Keratinocyte (primary cell): Measurements from ENCODE around the gene NRSN1. TPM values are rescaled to one million over a fixed set of nuclear protein-coding genes. Genes with fewer than 3 reads are reported as not detected.

Source experiments
- DNase-seq: peaks from one replicate; pipeline ENCODE4 v3.0.0-alpha.2; 2011; ENCODE audit warnings: low read depth, missing footprints, low spot score
- FAIRE-seq: peaks from 2 replicates; lab custom pipeline; 2011; peaks lifted over from hg19 to GRCh38; lab: Jason Lieb, UNC
- H2AFZ ChIP-seq: 2 replicates; pipeline ENCODE4 v1.6.0; 2012; ENCODE audit warnings: low read length, control low read depth, inconsistent platforms; ENCODE audit not compliant: control insufficient read depth
- H3K27ac ChIP-seq: 2 replicates; pipeline ENCODE4 v1.5.1; 2011; ENCODE audit warnings: low read length; ENCODE audit not compliant: control insufficient read depth, insufficient read depth
- H3K27me3 ChIP-seq: 3 replicates; pipeline ENCODE4 v1.6.0; 2011; ENCODE audit warnings: low read length; ENCODE audit not compliant: control insufficient read depth, insufficient read depth; ENCODE audit errors: extremely low read depth
- H3K36me3 ChIP-seq, 2 experiments: 2 replicates in 1 of 2; 3 replicates in 1 of 2; pipeline ENCODE4 v1.5.1; 2011; ENCODE audit warnings: low read length in 2 of 2, mild to moderate bottlenecking in 1 of 2; ENCODE audit not compliant: control insufficient read depth in 2 of 2, insufficient read depth in 2 of 2; ENCODE audit errors: extremely low read depth in 1 of 2
- H3K4me1 ChIP-seq: 3 replicates; pipeline ENCODE4 v1.5.1; 2011; ENCODE audit warnings: low read length; ENCODE audit not compliant: control insufficient read depth, insufficient read depth; ENCODE audit errors: extremely low read depth
- H3K4me2 ChIP-seq: 3 replicates; pipeline ENCODE4 v1.6.0; 2011; ENCODE audit warnings: low read depth, low read length; ENCODE audit not compliant: control insufficient read depth, insufficient read depth; ENCODE audit errors: extremely low read depth
- H3K4me3 ChIP-seq, 3 experiments: fragments of 200-600 bp in 1 of 3; sonication (generic) in 1 of 3; 2 replicates in 2 of 3; 3 replicates in 1 of 3; pipeline ENCODE4 v1.5.1; 2011 to 2016; ENCODE audit warnings: low read length in 3 of 3, mild to moderate bottlenecking in 3 of 3, control low read depth in 2 of 3, inconsistent platforms in 1 of 3, low read depth in 1 of 3, mixed read lengths in 1 of 3, mixed run types in 1 of 3, moderate library complexity in 1 of 3; ENCODE audit not compliant: control insufficient read depth in 2 of 3, insufficient read depth in 2 of 3; ENCODE audit errors: extremely low read depth in 1 of 3
- H3K79me2 ChIP-seq: 2 replicates; pipeline ENCODE4 v1.6.0; 2012; ENCODE audit warnings: low read length; ENCODE audit not compliant: control insufficient read depth, insufficient read depth
- H3K9ac ChIP-seq: 3 replicates; pipeline ENCODE4 v1.6.0; 2011; ENCODE audit warnings: low read length; ENCODE audit not compliant: control insufficient read depth, insufficient read depth; ENCODE audit errors: extremely low read depth
- H3K9me1 ChIP-seq: 3 replicates; pipeline ENCODE4 v1.6.0; 2011; ENCODE audit warnings: low read length; ENCODE audit not compliant: control insufficient read depth, insufficient read depth; ENCODE audit errors: extremely low read depth
- H3K9me3 ChIP-seq: 2 replicates; pipeline ENCODE4 v1.5.1; 2012; ENCODE audit warnings: low read depth, low read length; ENCODE audit not compliant: control insufficient read depth
- H4K20me1 ChIP-seq: 3 replicates; pipeline ENCODE4 v1.6.0; 2011; ENCODE audit warnings: low read length; ENCODE audit not compliant: control insufficient read depth, insufficient read depth; ENCODE audit errors: extremely low read depth
- EZH2 ChIP-seq: IDR thresholded peaks from one replicate; pipeline ENCODE4 v1.6.1; 2012; ENCODE audit warnings: inconsistent platforms, mild to moderate bottlenecking, low read length, moderate library complexity
- dilution Hi-C: fragments of 300-500 bp; cut with MboI; formaldehyde crosslinking; loops from one replicate; pipeline ENCODE4 v1.7.0; 2020; ENCODE audit warnings: low sequenced_read_pairs; ENCODE audit not compliant: extremely low pct_ligation_motif_present
- polyA plus RNA-seq, 5 experiments: library from polyadenylated mRNA; depleted of rRNA in 3 of 5; stranded (reverse) in 3 of 5; stranded (forward) in 1 of 5; unstranded in 1 of 5; fragments of >200 nt; gene quantifications; 1 replicate in 1 of 5; 2 replicates in 3 of 5; 3 replicates in 1 of 5; pipeline versions ENCODE4 v1.2.1 to v1.2.3, GENCODE V29; 2011 to 2012; ENCODE audit warnings: missing spikeins in 2 of 5, low read depth in 1 of 5, low replicate concordance in 1 of 5
- TF ChIP-seq, protein P1 (sequence below), 3 experiments: IDR thresholded peaks in 1 of 3; conservative IDR thresholded peaks in 1 of 3; optimal IDR thresholded peaks in 1 of 3; 2 replicates in 2 of 3; 3 replicates in 1 of 3; pipeline versions ENCODE3 to v1.5.1; 2011; ENCODE audit warnings: low read length in 3 of 3, mild to moderate bottlenecking in 3 of 3, moderate library complexity in 2 of 3, control low read depth in 1 of 3, inconsistent platforms in 1 of 3; ENCODE audit not compliant: insufficient read depth in 2 of 3; ENCODE audit errors: extremely low read depth in 1 of 3

Gene NRSN1
- polyA plus RNA-seq, 1 donor (not counting 4 experiments of a cell fraction or from before 2014, with no cell fraction given), result not detected

DNA sequence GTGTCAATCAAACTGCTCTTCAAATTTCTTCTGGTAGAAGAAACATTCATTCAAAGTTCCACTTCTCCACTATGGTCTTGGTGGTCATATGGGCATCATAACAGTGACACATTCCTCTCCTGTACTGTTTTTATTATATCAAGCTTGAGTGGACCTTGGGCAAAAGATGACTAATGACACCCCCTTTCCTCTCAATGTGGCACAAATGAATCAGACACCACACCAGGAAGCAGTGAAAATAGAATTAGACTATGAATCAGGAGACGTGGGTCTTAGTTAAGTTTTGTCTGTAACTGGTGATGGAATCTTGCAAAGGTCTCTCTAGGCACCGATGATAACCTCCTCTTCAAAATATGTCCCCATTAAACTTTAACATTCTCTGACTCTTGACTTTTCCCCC is 9.0 kb upstream of the NRSN1 start:
- no peaks in the 10 kb centered on the region for H3K9me1 ChIP-seq
- H3K79me2 ChIP-seq, result no peaks in the 10 kb centered on the region
- TF ChIP-seq, protein P1, sequence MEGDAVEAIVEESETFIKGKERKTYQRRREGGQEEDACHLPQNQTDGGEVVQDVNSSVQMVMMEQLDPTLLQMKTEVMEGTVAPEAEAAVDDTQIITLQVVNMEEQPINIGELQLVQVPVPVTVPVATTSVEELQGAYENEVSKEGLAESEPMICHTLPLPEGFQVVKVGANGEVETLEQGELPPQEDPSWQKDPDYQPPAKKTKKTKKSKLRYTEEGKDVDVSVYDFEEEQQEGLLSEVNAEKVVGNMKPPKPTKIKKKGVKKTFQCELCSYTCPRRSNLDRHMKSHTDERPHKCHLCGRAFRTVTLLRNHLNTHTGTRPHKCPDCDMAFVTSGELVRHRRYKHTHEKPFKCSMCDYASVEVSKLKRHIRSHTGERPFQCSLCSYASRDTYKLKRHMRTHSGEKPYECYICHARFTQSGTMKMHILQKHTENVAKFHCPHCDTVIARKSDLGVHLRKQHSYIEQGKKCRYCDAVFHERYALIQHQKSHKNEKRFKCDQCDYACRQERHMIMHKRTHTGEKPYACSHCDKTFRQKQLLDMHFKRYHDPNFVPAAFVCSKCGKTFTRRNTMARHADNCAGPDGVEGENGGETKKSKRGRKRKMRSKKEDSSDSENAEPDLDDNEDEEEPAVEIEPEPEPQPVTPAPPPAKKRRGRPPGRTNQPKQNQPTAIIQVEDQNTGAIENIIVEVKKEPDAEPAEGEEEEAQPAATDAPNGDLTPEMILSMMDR (optimal IDR thresholded peaks at IDR 0.05 in 1 of 3, IDR thresholded peaks at IDR 0.05 in 1 of 3, conservative IDR thresholded peaks at IDR 0.05 in 1 of 3; ENCODE audit: extremely low read depth in 1 of 3, insufficient read depth in 2 of 3, low read length in 3 of 3), result no peak
- no peak for TF ChIP-seq EZH2
- no peak overlapping the region for H3K4me2 ChIP-seq
- no peak for DNase-seq
- no peaks in the 10 kb centered on the region for H3K27me3 ChIP-seq
- no peak overlapping the region for H3K27ac ChIP-seq
- FAIRE-seq, result no peak
- no peaks in the 10 kb centered on the region for H3K9me3 ChIP-seq
- no peak overlapping the region for H2AFZ ChIP-seq
- no peaks in the 10 kb centered on the region for H3K36me3 ChIP-seq
- no peaks in the 10 kb centered on the region for H4K20me1 ChIP-seq
- dilution Hi-C loops, result no loop called here
- H3K4me1 ChIP-seq, result no peaks in the 10 kb centered on the region
- H3K4me3 ChIP-seq, result no peak overlapping the region
- H3K9ac ChIP-seq, result no peak overlapping the region

DNA sequence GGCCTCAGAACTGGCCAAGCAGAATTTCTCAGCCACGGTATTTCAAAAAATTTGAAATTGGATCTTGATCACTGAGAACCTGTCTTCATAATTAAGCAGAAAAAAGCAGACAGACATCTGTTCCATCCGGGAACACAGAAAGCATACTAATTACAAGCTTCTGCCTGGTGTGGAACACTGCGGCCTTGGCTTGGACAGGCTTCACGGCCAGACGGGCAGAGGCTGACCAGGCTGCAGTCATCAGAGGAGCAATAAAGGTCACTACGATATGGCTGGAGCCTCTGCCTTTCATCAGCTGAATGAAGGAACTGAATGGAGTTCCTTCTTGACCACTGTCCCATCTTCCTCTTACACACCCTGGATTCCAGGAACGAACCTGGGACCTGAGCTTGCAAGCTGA is 3.9 kb upstream of the NRSN1 start:
- Histone ChIP-seq H3K36me3 (no peaks in the 10 kb centered on the region), H3K4me3 (no peak overlapping the region), H4K20me1 (no peaks in the 10 kb centered on the region), H3K79me2 (no peaks in the 10 kb centered on the region), H3K9me3 (no peaks in the 10 kb centered on the region), H3K9ac (no peak overlapping the region), H3K4me1 (peaks cover 2% of the 10 kb centered on the region), H3K27me3 (no peaks in the 10 kb centered on the region), H3K4me2 (no peak overlapping the region), H2AFZ (no peak overlapping the region), H3K27ac (no peak overlapping the region), H3K9me1 (no peaks in the 10 kb centered on the region)
- DNase-seq (no peak), FAIRE-seq (no peak)
- dilution Hi-C loops, result no loop called here
- TF ChIP-seq, protein P1 (optimal IDR thresholded peaks at IDR 0.05 in 1 of 3, IDR thresholded peaks at IDR 0.05 in 1 of 3, conservative IDR thresholded peaks at IDR 0.05 in 1 of 3; ENCODE audit: extremely low read depth in 1 of 3, insufficient read depth in 2 of 3, low read length in 3 of 3), result no peak
- no peak for TF ChIP-seq EZH2
